IPS DF 19.7 (cell line): Measurements from ENCODE around the gene CLNS1A.
A peak's percentile ranks its signal among the peaks of the same experiment; 100 is the strongest.
"Not testable (repeated sequence)": the region's sequence is repeated elsewhere in the genome, so short reads cannot be mapped to it uniquely, and the experiment has no call there.

Experiments used
- DNase-seq: peaks from one replicate; pipeline ENCODE4 v3.0.0-alpha.2; 2013; ENCODE audit warnings: low read depth, low spot score

Gene CLNS1A, protein sequence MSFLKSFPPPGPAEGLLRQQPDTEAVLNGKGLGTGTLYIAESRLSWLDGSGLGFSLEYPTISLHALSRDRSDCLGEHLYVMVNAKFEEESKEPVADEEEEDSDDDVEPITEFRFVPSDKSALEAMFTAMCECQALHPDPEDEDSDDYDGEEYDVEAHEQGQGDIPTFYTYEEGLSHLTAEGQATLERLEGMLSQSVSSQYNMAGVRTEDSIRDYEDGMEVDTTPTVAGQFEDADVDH

DNA sequence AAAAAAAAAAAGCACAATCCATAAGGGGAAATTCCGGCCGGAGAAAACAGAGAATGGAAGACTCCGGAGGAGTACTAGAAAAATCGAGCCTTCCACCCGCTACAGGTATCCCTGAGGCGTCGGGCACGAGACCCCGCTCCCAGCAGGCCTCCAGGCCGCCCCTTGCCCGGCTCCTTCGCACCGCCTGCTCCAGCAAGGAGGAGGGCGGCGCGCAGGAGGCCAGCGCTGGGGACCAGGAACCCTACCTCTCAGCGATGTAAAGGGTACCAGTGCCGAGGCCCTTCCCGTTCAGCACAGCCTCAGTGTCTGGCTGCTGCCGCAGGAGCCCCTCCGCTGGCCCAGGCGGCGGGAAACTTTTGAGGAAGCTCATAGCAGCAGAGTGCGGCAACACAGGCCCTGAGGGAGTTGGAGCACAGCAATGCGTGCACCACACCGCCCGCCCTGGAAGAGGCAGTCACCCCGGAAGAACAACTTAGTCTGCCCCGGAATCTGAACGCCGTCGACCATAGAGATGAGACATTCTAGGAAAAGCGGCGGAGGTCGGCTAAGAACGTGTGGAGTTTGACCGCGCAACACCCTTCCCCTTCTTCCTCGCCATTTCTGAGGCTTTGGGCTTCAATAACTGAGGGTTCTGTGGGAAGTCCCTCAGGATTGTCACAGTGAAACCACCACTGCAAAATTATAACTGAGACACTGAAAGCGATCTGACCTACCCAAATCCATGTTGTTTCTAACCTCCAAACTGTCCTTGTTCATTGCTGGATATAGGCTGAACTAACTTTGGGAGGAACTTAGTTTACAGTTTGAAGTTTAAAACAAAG, at the start of gene CLNS1A:
CLNS1A (minus strand) TSS at position 450 of the 821 bp plus-strand sequence; CDS start at position 370, 80 bp downstream.
- peak; percentile 76 for DNase-seq

DNA sequence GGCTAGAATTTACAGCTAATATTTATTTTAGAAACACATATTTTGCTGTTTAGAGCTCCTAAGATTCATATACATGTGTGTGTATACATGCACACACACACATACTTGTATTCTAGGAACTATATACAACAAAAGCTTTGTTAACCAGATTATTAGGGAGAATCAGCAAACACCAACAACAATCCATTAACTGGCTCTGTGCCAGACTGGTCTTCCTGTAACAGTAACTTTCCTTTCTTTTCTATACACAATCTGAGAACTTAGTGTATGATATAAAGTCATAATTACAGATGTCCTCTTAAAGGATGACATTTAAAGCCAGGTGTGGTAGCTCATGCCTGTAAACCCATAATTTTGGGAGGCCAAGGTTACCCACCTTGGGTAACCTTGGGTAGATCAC, 49.5 kb upstream of the CLNS1A start:
- DNase-seq = no peak

DNA sequence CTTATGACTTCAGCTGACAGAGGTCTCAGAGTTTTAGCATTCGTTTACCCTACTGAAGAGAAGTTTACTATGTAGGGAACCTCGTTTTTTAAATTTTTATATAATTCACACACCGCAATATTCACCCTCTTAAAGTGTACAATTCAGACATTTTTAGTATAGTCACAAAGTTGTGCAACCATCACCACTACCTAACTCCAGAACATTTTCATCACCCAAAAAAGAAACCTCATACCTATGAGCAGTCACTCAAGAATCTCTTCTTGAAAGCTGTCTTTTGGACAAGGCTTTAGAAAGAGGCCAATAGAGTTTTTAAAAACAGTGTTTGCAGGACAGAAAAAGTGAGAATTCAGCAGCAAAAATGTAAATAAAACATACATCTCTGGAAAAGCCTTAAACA, 39.5 kb upstream of the CLNS1A start:
- DNase-seq = no peak

DNA sequence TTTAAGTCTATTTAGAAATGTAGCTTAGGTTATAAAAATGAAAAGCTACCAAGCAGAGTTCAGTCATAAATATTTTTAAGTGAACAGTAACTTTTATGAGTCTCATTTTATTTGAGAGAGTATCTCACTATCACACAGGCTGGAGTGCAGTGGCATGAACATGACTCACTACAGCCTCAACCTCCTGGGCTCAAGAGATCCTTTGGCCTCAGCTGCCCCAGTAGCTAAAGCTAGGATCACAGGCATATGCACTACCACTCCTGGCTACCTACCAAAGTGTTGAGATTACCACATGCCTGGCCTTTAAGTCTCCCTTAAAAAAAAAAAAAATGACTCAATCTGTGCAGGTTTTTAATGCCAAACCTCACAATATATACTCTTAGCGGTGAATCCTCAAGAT, 34.7 kb upstream of the CLNS1A start:
- no peak for DNase-seq

DNA sequence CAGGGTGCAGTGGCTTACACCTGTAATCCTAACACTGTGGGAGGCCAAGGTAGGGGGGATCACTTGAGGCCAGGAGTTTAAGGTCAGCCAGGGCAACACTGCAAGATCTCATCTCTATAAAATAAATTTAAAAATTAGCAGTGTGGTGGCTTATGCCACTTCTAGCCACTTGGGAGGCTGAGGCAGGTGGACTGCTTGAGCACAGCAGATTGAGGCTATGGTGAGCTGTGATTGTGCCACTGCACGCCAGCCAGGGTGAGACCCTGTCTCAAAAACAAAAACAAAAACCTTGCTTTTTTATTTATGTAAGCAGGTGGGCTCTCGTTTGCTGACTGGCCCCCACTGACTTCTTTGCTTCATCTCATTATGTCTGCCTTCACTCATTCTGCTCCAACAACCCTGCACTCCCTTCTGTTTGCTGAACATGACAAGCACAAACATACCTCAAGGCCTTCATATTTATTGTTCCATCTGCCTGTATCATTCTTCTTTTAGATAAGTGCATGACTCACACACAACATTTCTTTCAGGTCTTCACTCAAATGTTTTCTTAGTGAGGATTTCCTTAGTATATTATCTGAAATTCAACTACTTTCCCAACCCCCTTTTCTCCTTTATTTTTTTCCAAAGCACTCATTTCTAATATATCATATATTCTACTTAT, 32.4 kb upstream of the CLNS1A start:
- DNase-seq = no peak

DNA sequence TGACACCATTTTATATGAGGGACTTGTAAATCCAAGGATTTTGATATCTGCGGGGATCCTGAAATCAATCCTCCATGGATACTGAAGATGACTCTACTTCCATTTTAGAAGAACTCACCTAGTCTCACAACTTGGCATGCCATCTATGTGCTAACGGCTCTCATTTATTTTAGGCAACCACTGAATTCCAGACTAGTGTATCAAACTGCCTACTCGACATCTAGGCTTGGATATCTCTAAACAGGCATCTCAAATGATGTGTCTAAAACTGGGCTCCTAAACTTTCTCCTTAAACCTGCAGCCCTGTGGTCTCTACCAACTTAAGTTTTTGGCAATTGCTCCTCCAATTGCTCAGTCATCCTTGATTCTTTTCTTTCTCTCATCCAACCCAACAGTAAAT, 31.2 kb upstream of the CLNS1A start:
- no peak for DNase-seq

DNA sequence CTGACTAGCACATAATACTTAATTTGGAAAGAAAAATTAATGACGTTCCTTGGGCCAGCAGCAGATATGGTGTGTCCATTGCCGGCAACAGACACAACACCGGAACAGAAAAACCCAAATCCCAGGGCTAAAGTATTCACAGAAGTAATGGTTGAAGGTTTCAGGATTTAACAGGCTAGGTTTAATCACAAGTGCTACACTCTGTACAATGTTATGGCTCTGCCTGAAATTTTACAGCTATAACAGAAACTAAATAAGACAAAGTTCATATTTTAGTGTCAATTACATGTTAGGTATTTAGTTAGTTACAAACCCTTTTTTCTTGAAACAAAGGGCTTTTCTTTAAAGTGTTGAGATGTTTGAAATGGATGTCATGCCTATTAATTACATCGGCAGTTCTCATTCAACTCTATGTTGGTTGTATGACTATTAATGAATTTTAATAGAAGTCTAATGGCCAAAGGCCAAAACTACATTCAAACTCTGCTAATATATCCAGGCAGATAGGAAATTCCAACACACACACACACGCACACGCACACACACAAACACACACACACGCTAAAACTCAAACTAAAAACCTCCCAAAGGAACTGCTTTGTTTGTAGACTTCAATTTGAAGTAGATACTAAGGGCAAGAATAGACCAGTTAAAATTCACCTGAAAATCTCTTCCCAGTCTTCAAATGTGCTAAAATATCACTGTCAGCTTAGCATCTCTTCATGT, 27.8 kb upstream of the CLNS1A start:
- DNase-seq = no peak

DNA sequence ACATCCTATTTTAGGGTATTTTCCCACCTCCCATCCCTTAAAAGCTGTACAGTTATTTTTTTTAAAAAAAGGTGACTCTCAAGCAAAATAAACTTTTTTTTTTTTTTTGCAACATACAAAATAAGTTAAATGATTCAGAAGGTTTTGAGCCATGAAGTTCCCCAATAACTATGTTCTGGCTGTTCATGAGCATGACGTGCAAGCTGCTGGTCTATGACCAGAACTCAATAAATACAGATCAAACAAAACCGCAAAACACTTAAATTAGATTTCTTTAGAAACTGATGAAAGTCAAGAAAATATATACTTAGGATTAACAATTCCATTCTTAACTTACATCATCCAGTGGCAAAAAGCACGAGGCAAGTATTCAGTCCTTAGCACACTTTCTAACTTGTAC, 24.1 kb upstream of the CLNS1A start:
- DNase-seq = no peak

DNA sequence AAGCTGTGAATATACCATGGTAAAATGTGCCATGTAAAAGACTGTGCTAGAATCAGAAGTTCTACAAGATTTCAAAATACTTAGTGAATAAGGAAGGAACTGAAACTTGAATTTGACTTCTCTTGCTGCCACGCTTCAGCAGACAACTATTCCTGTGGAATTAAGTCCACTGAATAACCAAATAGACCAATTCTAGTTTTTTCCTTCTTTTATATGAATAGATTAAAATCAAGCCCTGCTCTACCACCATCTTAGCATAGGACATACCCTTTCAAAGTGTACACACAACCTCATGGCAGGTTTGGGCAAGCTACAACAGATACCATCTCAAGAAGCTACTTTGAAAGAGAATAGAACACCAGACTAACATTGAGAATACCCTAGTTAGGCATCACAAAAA, 23.4 kb upstream of the CLNS1A start:
- no peak for DNase-seq

DNA sequence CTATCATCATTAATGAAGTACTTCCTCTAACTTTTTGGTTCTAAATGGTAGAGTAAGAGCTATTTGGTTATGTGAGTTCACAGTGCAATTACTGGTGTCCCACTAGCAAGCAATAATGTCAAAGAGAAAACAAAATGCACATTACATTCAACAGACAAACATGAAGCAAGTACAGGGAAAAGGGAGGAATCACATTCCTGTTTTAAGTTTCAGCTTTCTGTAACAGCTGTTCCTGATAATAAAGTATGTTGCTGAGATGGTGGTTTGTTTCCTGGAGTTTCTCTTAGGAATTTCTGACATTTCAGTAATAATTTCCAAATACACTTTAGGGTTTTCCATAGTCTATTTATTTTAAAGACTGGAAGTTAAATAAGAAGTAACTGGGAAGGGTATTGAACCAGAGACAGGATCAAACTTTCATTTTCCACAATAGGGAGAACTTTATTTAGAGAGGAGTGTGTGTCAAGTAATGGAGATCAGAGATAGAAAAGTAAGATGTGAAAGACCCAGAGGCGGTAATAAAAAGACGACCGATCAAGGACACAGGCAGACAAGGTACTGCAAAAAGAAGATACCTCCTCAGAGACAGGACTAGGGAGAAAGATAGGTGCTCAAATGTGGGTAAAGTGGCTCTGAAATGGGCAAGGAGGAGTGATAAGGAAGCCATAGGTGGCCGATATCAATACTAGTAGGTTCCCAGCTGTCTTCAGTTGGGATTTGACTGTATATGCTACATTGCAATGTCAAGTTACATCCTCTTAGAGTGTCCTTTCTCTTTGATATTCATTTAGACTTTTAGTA, 20.8 kb upstream of the CLNS1A start:
- no peak for DNase-seq

DNA sequence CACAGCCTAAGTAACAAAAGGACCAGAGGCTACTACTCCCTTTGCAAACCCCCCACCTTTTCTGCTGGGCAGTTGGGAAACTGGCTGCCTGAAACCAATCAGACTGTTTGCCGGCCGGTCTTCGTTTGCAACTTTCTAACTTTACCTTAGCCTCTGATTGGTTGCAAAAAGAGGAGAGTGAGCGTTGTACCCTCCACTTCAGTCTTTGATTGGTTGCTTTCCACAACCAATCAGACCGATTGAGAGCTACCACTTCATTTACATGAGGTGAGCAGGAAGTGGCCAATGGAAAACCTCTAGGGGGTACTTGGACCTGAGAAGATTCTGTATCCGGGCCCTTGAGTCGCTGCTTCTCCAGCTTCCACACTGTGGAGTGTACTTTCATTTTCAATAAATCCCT, 18.8 kb upstream of the CLNS1A start:
- peak; percentile 59 for DNase-seq

DNA sequence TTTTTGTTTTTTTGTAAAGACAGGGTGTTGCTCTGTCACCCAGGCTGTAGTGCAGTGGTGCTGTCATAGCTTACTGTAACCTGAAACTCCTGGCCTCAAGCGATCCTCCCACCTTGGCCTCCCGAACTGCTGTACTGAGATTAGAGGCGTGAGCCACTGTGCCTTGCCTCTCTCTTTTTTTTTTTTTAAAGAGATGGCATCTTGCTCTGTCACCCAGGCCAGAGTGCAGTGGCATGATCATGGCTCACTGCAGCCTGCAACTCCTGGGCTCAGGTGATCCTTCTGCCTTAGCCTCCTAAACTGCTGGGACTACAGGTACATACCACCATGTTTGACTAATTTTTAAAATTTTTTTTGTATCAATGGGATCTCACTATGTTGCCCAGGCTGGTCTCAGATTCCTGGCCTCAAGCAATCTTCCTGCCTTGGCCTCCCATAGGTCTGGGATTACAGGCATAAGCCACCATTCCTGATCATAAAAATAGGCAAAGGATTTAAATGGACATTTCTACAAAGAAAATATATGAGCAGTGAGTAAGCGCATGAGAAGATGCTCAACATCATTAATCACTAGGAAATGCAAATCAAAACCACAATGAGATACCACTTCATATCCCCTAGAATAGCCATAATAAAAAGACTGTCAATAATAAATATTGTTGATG, 17.3 kb upstream of the CLNS1A start:
- no peak for DNase-seq

DNA sequence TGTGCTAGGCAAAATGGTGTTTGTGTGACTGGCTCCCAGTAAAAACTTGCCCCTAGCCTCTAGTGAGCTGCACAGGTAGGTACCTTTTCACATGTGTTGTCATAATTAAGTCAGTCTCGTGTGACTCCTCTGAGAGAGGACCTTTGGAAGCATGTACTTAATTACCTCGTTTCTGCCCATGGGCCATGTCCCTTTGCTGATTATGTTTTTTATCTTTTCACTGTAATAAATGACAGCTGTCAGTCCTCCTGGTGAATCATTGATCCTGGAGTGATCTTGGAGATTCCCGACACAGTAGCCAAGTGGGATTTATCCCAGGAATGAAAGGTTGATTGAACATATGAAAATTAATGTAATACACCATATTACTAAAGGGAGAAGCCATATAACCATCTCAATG, 12.5 kb upstream of the CLNS1A start:
- DNase-seq = no peak

DNA sequence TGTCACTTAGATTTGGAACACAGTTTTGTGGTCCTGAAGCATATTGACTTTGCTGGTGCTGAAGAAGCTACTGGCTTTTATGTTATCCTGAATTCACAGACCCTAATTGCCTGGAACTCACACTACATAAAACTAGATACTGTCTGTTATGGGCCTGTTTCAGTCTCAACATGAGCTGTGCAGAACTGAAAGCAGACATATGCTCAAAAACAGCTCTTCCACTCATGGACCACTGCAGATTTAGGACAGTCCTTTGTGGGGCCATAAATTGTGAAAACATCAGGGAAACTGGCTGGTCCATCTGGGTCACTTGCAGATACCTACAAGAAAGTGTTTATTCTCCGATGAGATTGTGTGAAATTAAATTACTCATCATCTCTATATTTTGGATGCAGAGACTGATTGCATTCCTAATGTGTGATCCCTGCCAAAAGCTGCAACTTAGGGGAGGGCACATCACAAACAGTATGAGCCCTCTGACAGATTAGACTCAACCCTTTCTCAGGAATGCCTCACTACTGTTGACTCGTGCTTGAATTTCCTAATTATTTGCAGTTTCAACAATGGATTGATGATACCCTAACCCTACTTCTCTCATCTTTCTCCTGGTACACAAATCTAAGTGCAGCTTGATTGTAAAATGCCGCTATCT, 10.2 kb upstream of the CLNS1A start:
- no peak for DNase-seq

DNA sequence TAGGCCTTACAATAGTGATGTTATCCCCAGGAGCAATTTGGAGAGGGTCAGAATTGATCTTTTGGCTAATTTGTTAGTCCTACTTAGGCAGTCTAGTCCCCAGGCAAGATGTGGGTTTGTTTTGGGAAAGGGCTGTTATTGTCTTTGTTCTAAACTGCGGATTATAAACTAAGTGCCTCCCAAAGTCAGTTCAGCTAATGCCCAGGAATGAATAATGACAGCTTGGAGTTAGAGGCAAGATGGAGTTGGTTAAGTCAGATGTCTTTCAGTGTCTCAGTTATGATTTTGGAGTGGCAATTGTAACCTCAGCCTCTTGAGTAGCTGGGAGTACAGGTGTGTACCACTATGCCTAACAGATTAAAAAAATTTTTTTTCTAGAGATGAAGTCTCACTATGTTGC, 7.3 kb upstream of the CLNS1A start:
- no peak for DNase-seq

DNA sequence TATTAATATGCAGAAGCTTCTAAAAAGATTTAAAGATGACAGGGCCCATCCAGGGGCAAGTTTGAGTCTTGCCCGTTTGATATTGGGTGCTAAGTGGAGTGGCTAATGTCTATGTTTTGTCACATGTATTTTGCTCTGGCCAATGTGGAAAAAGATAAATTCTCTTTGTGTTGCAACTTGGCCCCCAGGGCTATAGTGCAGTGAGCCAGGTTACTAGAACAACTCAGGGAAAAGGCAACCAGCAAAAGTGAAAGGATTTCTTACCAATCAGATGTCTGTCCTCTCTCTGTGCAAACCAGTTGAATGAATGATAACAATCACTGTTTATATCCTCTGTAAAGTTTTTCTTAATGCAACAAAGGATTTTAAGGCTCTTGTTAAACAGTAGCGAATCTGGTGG, 4.6 kb upstream of the CLNS1A start:
- DNase-seq = no peak

DNA sequence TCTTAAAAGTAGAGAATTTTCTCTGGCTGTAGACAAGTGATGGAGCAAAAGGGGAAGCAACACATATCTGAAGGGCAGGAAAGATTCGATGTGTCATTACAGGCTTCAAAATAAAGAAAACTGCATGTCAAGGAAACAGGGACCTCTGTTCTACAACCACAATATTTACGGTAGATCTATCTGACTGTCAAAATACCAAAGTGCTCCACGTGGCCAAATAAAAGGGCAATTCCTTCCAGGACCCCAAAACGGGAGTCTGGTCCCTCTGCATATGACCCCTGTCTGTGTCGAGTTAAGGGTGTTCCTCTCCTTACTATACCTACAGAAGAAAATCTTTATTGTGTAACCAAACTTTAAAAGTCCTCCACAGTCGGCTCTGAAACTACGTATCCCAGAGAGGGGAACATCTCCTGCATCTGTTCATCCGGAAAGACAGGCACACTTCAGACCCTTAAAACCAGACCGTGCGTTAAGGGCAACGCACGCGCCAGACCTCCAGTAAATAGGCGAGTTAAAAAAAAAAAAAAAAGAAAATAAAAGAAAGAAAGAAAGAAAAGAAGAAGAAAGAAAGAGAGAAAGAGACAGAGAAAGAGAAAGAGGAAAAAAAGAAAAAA, 756 bp downstream of the CLNS1A start:
- DNase-seq = no peak

DNA sequence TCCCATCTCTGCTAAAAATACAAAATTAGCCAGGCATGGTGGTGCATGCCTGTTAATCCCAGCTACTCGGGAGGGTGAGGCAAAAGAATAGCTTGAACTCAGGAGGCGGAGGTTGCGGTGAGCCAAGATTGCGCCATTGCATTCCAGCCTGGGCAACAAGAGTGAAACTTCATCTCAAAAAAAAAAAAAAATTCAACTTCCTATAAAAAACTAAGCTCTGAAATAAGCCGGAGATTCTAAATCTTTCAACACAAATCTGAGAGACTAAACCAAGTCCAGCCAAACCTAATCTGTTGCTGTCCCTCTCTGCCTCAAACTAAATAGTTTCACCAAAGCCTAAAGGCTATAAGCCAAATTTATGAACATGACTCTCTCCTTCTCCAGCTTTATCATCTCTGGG, 3.7 kb downstream of the CLNS1A start:
- not testable (repeated sequence) for DNase-seq

DNA sequence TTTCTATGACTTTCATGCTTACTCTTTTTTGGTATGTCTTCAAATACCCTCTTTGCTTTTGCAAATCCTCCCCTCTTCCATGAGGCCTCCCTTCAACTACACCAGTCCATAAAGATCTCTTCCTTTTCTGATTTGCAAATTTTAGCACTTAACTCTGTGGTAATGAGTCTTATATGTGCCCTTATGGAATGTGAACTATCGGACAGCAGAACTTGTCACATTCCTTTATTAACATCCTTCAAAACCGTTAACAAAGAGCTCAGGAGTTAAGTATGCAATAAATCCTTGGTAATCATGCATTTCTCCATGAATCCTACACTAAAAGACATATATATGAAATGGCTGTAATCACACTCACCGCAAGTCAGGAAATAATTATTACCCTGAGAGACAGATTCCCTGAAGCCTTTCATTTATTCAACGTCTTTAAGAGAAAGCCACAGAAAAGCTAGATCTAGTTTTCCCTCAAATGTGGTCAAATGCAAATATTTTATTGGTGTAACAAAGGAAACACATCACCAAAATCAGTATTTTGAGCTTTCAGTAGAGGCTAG, 7.4 kb downstream of the CLNS1A start:
- DNase-seq = no peak
